ES-I3 (cell line): ENCODE results near the gene C6orf47.

Source experiments
- H3K36me3 ChIP-seq: 2 replicates; pipeline ENCODE4 v1.6.1; 2013; ENCODE audit warnings: mild to moderate bottlenecking, low read length, control low read depth, moderate library complexity; ENCODE audit not compliant: insufficient read depth
- H3K4me1 ChIP-seq: 2 replicates; pipeline ENCODE4 v1.6.1; 2013; ENCODE audit warnings: mild to moderate bottlenecking, control low read depth, low read length; ENCODE audit not compliant: insufficient read depth
- H3K9ac ChIP-seq: 2 replicates; pipeline ENCODE4 v1.6.1; 2013; ENCODE audit warnings: low read depth, mild to moderate bottlenecking, low read length, moderate library complexity
- H3K9me3 ChIP-seq: 2 replicates; pipeline ENCODE4 v1.6.1; 2013; ENCODE audit warnings: mild to moderate bottlenecking, low read length, moderate library complexity; ENCODE audit not compliant: control insufficient read depth, insufficient read depth

Gene C6orf47

GRCh38 chr6:31609519-31610406, 50.8 kb downstream of the C6orf47 start:
- H3K9ac ChIP-seq = no peak overlapping the region

More at GRCh38 chr6:31609519-31610406, 50.8 kb downstream of the C6orf47 start:
- H3K36me3 ChIP-seq = no peaks in the 10 kb centered on the region
- H3K4me1 ChIP-seq = peaks cover 10% of the 10 kb centered on the region; the same call in 1 of the 2 replicates
- H3K9me3 ChIP-seq = no peaks in the 10 kb centered on the region
